Astrocyte of the spinal cord (primary cell): ENCODE measurements around the gene AGAP1.

ENCODE experiments used
- DNase-seq: peaks from one replicate; pipeline ENCODE4 v3.0.0; 2011; ENCODE audit warnings: low read depth, low spot score
- H3K4me3 ChIP-seq: 2 replicates; pipeline ENCODE4 v1.5.1; 2011; ENCODE audit warnings: low read depth, mild to moderate bottlenecking, low read length, moderate library complexity
- in situ Hi-C: cut with HindIII; loops from 2 replicates; pipeline ENCODE4 v1.10.0; 2017; ENCODE audit warnings: low sequenced_read_pairs
- TF ChIP-seq, protein P1 (sequence below): IDR thresholded peaks from 2 replicates; pipeline ENCODE4 v1.5.1; 2012; ENCODE audit warnings: low read depth, mild to moderate bottlenecking, low read length, inconsistent platforms

AGAP1 gene

DNA sequence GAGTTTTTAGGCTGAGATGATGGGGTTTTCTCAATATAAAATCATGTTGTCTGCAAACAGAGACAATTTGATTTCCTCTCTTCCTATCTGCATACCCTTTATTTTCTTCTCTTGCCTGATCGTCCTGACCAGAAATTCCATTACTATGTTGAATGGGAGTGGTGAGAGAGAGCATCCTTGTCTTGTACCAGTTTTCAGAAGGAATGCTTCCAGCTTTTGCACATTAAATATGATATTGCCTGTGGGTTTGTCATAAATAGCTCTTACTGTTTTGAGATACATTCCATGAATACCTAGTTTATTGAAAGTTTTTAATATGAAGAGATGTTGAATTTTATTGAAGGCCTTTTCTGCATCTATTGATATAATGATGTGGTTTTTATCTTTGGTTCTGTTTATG is 492.5 kb downstream of the AGAP1 start:
- H3K4me3 ChIP-seq, result no peak overlapping the region
- TF ChIP-seq, protein P1, sequence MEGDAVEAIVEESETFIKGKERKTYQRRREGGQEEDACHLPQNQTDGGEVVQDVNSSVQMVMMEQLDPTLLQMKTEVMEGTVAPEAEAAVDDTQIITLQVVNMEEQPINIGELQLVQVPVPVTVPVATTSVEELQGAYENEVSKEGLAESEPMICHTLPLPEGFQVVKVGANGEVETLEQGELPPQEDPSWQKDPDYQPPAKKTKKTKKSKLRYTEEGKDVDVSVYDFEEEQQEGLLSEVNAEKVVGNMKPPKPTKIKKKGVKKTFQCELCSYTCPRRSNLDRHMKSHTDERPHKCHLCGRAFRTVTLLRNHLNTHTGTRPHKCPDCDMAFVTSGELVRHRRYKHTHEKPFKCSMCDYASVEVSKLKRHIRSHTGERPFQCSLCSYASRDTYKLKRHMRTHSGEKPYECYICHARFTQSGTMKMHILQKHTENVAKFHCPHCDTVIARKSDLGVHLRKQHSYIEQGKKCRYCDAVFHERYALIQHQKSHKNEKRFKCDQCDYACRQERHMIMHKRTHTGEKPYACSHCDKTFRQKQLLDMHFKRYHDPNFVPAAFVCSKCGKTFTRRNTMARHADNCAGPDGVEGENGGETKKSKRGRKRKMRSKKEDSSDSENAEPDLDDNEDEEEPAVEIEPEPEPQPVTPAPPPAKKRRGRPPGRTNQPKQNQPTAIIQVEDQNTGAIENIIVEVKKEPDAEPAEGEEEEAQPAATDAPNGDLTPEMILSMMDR, result no peak
- no peak for DNase-seq
- in situ Hi-C loops, result no loop called here

GRCh38 chr2:235988271-235989015 is 494.6 kb downstream of the AGAP1 start:
- TF ChIP-seq, protein P1, result no peak
- in situ Hi-C loops, result no loop called here
- no peak overlapping the region for H3K4me3 ChIP-seq
- no peak for DNase-seq

- DNase-seq, result no peak
- TF ChIP-seq, protein P1, result no peak
- H3K4me3 ChIP-seq, result no peak overlapping the region
- in situ Hi-C loops, result no loop called here
These were observed 495.7 kb downstream of the AGAP1 start for GRCh38 chr2:235989591-235989990.

DNA sequence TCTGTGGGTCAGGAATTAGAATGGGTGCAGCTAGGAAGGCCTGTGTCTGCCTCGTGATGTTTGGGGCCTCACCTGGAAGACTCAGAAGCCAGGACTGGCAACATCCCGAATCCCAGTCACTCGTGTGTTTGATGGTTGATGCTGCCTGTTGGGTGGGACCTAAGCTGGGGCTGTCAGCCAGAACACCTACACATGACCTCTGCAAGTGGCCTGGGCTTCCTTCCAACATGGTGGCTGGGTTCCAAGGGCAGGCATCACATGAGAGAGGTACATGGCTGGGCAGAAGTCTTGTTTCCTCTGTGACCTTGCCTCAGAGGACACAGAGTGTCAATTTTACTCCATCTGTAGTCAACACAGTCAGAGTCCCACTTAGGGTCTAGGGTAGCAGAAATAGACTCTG is 496.5 kb downstream of the AGAP1 start:
- no peak overlapping the region for H3K4me3 ChIP-seq
- DNase-seq, result no peak
- in situ Hi-C loops, result no loop called here
- TF ChIP-seq, protein P1, result no peak

DNA sequence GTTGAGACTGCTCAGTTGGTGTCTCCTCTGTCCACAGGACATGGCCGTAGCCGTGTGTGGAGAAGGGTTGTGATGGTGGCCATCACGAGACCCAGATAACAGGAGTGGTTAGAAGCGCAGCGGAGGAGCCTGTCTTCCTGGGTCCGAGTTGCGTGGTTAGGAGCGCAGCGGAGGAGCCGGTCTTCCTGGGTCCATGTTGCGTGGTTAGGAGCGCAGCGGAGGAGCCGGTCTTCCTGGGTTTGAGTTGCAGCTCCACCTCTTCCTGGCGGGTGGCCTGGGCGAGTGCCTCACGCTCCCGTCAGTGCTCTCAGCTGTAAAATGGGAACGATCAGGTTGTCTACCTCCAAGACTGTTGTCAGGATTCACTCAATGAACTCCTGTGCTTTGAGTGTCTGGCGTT is 498.2 kb downstream of the AGAP1 start:
- in situ Hi-C loops, result no loop called here
- DNase-seq, result no peak
- no peak overlapping the region for H3K4me3 ChIP-seq
- TF ChIP-seq, protein P1, result no peak

GRCh38 chr2:235996419-235996818 is 502.6 kb downstream of the AGAP1 start:
- no peak overlapping the region for H3K4me3 ChIP-seq
- in situ Hi-C loops, result no loop called here
- TF ChIP-seq, protein P1, result no peak
- DNase-seq, result no peak
